GM23338 (cell line): ENCODE data around the gene FAM131A. TPM values are rescaled to one million over a fixed set of nuclear protein-coding genes. Genes with fewer than 3 reads are reported as not detected.

Experiments used
- ATAC-seq: fragments of 200-7000 bp; cut with Tn5 transposase; 3 replicates; pipeline ENCODE4 v1.9.1; 2020
- DNase-seq: peaks from one replicate; pipeline ENCODE4 v3.0.0-alpha.2; 2015; ENCODE audit warnings: low spot score
- H2AFZ ChIP-seq: fragments of 200-600 bp; sonication (generic); 2 replicates; pipeline ENCODE4 v1.8.0; 2016; ENCODE audit warnings: antibody characterized with exemption, mild to moderate bottlenecking, moderate library complexity
- H3F3A ChIP-seq: fragments of 200-600 bp; sonication (generic); replicated peaks from 2 replicates; pipeline ENCODE4 v1.8.0; 2017; ENCODE audit warnings: antibody characterized with exemption, mixed run types, low read depth
- H3K27ac ChIP-seq: fragments of 200-600 bp; sonication (generic); 2 replicates; pipeline ENCODE4 v1.6.1; 2016; ENCODE audit warnings: low read depth
- H3K27me3 ChIP-seq: fragments of 200-600 bp; sonication (generic); 2 replicates; pipeline ENCODE4 v1.8.0; 2016; ENCODE audit warnings: mild to moderate bottlenecking, mixed run types, moderate library complexity; ENCODE audit not compliant: insufficient read depth
- H3K36me3 ChIP-seq: fragments of 200-600 bp; sonication (generic); 2 replicates; pipeline ENCODE4 v1.8.0; 2016; ENCODE audit warnings: mild to moderate bottlenecking; ENCODE audit not compliant: insufficient read depth
- H3K4me1 ChIP-seq: fragments of 200-600 bp; sonication (generic); 2 replicates; pipeline ENCODE4 v1.8.0; 2016; ENCODE audit warnings: mild to moderate bottlenecking, moderate library complexity; ENCODE audit not compliant: insufficient read depth
- H3K4me2 ChIP-seq: fragments of 200-600 bp; sonication (generic); 2 replicates; pipeline ENCODE4 v1.7.1; 2017; ENCODE audit warnings: mixed run types
- H3K4me3 ChIP-seq: fragments of 200-600 bp; sonication (generic); 2 replicates; pipeline ENCODE4 v1.6.1; 2016; ENCODE audit warnings: mixed run types
- H3K79me2 ChIP-seq: fragments of 200-600 bp; sonication (generic); replicated peaks from 2 replicates; pipeline ENCODE4 v1.8.0; 2017; ENCODE audit warnings: mild to moderate bottlenecking; ENCODE audit not compliant: insufficient read depth
- H3K9me2 ChIP-seq: fragments of 200-600 bp; sonication (generic); 2 replicates; pipeline ENCODE4 v1.8.0; 2017; ENCODE audit not compliant: insufficient read depth
- H4K20me1 ChIP-seq: fragments of 200-600 bp; sonication (generic); replicated peaks from 2 replicates; pipeline ENCODE4 v1.8.0; 2017; ENCODE audit warnings: mild to moderate bottlenecking; ENCODE audit not compliant: insufficient read depth
- H3K27ac Mint-ChIP-seq: 2 replicates; pipeline ENCODE4 v1.8.0; 2020; ENCODE audit warnings: inconsistent platforms, mild to moderate bottlenecking, moderate library complexity, mixed read lengths
- H3K27me3 Mint-ChIP-seq: 3 replicates; pipeline ENCODE4 v1.8.0; 2022; ENCODE audit warnings: low read depth, mild to moderate bottlenecking, moderate library complexity, mixed read lengths, inconsistent platforms; ENCODE audit not compliant: insufficient read depth, poor library complexity
- H3K36me3 Mint-ChIP-seq: 3 replicates; pipeline ENCODE4 v1.8.0; 2021; ENCODE audit warnings: low read depth, mild to moderate bottlenecking, inconsistent platforms, moderate library complexity, mixed read lengths
- H3K4me1 Mint-ChIP-seq: 3 replicates; pipeline ENCODE4 v1.8.0; 2020; ENCODE audit warnings: mild to moderate bottlenecking, inconsistent platforms, mixed read lengths
- H3K4me3 Mint-ChIP-seq: 3 replicates; pipeline ENCODE4 v1.8.0; 2021; ENCODE audit warnings: moderate library complexity, mild to moderate bottlenecking, inconsistent platforms, mixed read lengths
- H3K9me3 Mint-ChIP-seq: 3 replicates; pipeline ENCODE4 v1.8.0; 2020; ENCODE audit warnings: moderate library complexity, mild to moderate bottlenecking, inconsistent platforms, mixed read lengths
- CREB1 ChIP-seq: fragments of 250-450 bp; sonication (Bioruptor Pico); IDR thresholded peaks from 2 replicates; pipeline ENCODE4 v1.5.0; 2020; ENCODE audit warnings: low read depth, mild to moderate bottlenecking, moderate library complexity
- EZH2 ChIP-seq: fragments of 200-600 bp; sonication (generic); IDR thresholded peaks from one replicate; pipeline ENCODE4 v1.8.0; 2017; ENCODE audit warnings: antibody characterized with exemption, mild to moderate bottlenecking, low read depth; ENCODE audit not compliant: unreplicated experiment
- EZH2phosphoT487 ChIP-seq: fragments of 200-600 bp; sonication (generic); IDR thresholded peaks from one replicate; pipeline ENCODE4 v1.8.1; 2018; ENCODE audit warnings: antibody characterized with exemption; ENCODE audit not compliant: unreplicated experiment
- NANOG ChIP-seq: IDR thresholded peaks from 2 replicates; pipeline ENCODE4 v1.6.1; 2016; ENCODE audit warnings: antibody characterized with exemption, borderline replicate concordance
- POLR2AphosphoS5 ChIP-seq: IDR thresholded peaks from 2 replicates; pipeline ENCODE4 v1.6.1; 2016; ENCODE audit warnings: antibody characterized with exemption, low read depth
- STAT1 ChIP-seq: IDR thresholded peaks from one replicate; pipeline ENCODE4 v1.6.1; 2016; ENCODE audit warnings: antibody characterized with exemption; ENCODE audit not compliant: unreplicated experiment
- ZNF114 ChIP-seq: fragments of 250-450 bp; sonication (Bioruptor Pico); IDR thresholded peaks from 2 replicates; pipeline ENCODE4 v1.5.0; 2020; ENCODE audit warnings: mild to moderate bottlenecking, moderate library complexity
- ZNF331 ChIP-seq: fragments of 250-450 bp; sonication (Bioruptor Pico); IDR thresholded peaks from 2 replicates; pipeline ENCODE4 v1.5.0; 2020; ENCODE audit warnings: low read depth, mild to moderate bottlenecking, moderate library complexity
- polyA plus RNA-seq: library from polyadenylated mRNA; unstranded; fragments of >200 nt; fragmentation: Nextera tagmentation; extraction: Ambion mirVana; gene quantifications from 2 replicates; pipeline ENCODE4 v1.2.1, GENCODE V29; 2016
- total RNA-seq: library from RNA; depleted of rRNA; stranded (reverse); fragments of >200 nt; shearing (Covaris generic); gene quantifications from 2 replicates; pipeline ENCODE4 v1.2.3, GENCODE V29; 2014
- TF ChIP-seq, protein P1 (sequence below): IDR thresholded peaks from one replicate; pipeline ENCODE4 v1.6.1; 2018; ENCODE audit warnings: antibody characterized with exemption; ENCODE audit not compliant: unreplicated experiment
- TF ChIP-seq, protein P2 (sequence below), 2 experiments: fragments of 200-600 bp in 1 of 2; sonication (generic) in 1 of 2; conservative IDR thresholded peaks; 2 replicates each; pipeline versions ENCODE4 v1.5.1 to v1.6.1; 2016 to 2017; ENCODE audit warnings: antibody characterized with exemption in 2 of 2, low read depth in 2 of 2, mild to moderate bottlenecking in 2 of 2, moderate library complexity in 1 of 2
- TF ChIP-seq, protein P3 (sequence below): IDR thresholded peaks from 2 replicates; pipeline ENCODE4 v1.6.1; 2016; ENCODE audit warnings: antibody characterized with exemption

The FAM131A gene
- total and polyA plus RNA-seq, 2 experiments from 2014 or later = 6.7 to 31.8 TPM

DNA sequence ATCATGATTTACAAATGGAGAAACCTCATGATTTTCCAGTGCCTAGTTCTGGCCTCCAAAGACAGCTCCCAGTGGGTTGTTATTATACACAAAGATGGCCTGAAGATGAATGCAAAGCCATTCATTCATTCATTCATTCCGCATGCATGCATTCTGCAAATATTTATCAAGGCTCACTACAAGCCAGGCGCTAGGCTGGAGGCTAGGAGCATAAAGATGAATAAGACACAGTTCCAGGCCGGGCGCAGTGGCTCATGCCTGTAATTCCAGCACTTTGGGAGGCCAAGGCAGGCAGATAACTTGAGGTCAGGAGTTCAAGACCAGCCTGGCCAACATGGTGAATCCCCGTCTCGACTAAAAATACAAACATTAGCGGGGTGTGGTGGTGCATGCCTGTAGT, 40.8 kb upstream of the FAM131A start:
- Histone ChIP-seq H3K79me2 (peaks cover 24% of the 10 kb centered on the region), H3K27me3 (no peaks in the 10 kb centered on the region), H3K4me1 (peaks cover 7% of the 10 kb centered on the region; the same call in 1 of the 2 replicates), H4K20me1 (peaks cover 8% of the 10 kb centered on the region), H3K4me3 (no peak overlapping the region), H3K4me2 (no peak overlapping the region), H3K9me2 (no peaks in the 10 kb centered on the region), H3K36me3 (peaks cover 12% of the 10 kb centered on the region), H3K27ac (no peak overlapping the region), H3F3A (peaks cover 2% of the 10 kb centered on the region; the same call in 1 of the 2 replicates), H2AFZ (no peak overlapping the region)
- ATAC-seq (no peak), DNase-seq (no peak)
- Mint-ChIP-seq H3K27me3 (peaks cover 13% of the 10 kb centered on the region), H3K4me1 (peaks cover 10% of the 10 kb centered on the region), H3K27ac (no peak overlapping the region), H3K9me3 (no peaks in the 10 kb centered on the region), H3K36me3 (peaks cover 23% of the 10 kb centered on the region), H3K4me3 (no peak overlapping the region)
- TF ChIP-seq ZNF331 (CRISPR knock-in tag) = no peak
- no peak for TF ChIP-seq EZH2
- TF ChIP-seq, protein P1, sequence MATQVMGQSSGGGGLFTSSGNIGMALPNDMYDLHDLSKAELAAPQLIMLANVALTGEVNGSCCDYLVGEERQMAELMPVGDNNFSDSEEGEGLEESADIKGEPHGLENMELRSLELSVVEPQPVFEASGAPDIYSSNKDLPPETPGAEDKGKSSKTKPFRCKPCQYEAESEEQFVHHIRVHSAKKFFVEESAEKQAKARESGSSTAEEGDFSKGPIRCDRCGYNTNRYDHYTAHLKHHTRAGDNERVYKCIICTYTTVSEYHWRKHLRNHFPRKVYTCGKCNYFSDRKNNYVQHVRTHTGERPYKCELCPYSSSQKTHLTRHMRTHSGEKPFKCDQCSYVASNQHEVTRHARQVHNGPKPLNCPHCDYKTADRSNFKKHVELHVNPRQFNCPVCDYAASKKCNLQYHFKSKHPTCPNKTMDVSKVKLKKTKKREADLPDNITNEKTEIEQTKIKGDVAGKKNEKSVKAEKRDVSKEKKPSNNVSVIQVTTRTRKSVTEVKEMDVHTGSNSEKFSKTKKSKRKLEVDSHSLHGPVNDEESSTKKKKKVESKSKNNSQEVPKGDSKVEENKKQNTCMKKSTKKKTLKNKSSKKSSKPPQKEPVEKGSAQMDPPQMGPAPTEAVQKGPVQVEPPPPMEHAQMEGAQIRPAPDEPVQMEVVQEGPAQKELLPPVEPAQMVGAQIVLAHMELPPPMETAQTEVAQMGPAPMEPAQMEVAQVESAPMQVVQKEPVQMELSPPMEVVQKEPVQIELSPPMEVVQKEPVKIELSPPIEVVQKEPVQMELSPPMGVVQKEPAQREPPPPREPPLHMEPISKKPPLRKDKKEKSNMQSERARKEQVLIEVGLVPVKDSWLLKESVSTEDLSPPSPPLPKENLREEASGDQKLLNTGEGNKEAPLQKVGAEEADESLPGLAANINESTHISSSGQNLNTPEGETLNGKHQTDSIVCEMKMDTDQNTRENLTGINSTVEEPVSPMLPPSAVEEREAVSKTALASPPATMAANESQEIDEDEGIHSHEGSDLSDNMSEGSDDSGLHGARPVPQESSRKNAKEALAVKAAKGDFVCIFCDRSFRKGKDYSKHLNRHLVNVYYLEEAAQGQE = no peak
- TF ChIP-seq EZH2phosphoT487 = no peak

DNA sequence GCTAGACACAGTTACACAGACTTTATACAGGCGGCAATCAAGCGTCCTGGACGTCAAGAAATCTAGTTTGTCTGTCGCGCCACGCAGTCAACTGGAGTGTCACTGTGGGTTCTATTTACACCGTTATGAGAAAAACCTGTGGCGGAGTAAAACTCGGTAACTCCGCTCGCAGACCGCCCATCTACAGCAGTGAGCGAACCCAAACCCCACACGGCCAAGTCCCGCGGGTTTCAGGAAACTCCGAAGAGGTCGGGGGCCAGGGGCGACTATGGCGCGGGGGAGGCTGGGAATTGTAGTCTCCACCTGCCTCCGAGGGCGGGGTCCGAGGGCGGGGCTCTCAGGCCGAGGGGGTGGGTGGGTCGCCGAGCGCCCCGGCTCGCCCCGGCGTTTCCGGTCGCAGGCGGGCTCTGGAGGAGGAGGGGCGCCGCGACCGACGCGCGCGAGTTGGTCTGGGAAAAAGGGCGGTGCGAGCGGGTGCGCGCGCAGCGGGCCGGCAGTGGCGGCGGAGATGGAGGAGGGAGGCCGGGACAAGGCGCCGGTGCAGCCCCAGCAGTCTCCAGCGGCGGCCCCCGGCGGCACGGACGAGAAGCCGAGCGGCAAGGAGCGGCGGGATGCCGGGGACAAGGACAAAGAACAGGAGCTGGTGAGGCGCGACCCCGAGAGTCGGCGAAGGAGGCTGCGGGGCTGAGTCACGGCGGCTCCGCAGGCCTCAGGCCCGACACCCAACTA, 38.5 kb upstream of the FAM131A start, which contains the start of gene PSMD2:
TSS of gene PSMD2 (plus strand) at position 483 of the 729 bp plus-strand sequence. CDS start at position 509, 26 bp downstream.
- Mint-ChIP-seq H3K4me3 (peak within 1 kb of the TSS; percentile 99), H3K9me3 (no peaks in the 10 kb centered on the region), H3K27ac (peak within 1 kb of the TSS; percentile 95), H3K4me1 (peaks cover 10% of the 10 kb centered on the region), H3K36me3 (peaks cover 46% of the 10 kb centered on the region), H3K27me3 (peaks cover 8% of the 10 kb centered on the region)
- no peaks in the 10 kb centered on the region for H3K9me2 ChIP-seq
- no peaks in the 10 kb centered on the region for H3K27me3 ChIP-seq
- H3K79me2 ChIP-seq = peaks cover 34% of the 10 kb centered on the region
- peak within 1 kb of the TSS; percentile 92 for H3K27ac ChIP-seq
- H3F3A ChIP-seq = peaks cover 11% of the 10 kb centered on the region; the same call in 1 of the 2 replicates
- H4K20me1 ChIP-seq = peaks cover 18% of the 10 kb centered on the region
- H3K36me3 ChIP-seq = peaks cover 32% of the 10 kb centered on the region
- peak within 1 kb of the TSS; percentile 97 for H2AFZ ChIP-seq
- H3K4me1 ChIP-seq = peaks cover 7% of the 10 kb centered on the region; the same call in 1 of the 2 replicates
- ATAC-seq (peak; percentile 98), DNase-seq (peak; percentile 99)
- peak within 1 kb of the TSS; percentile 98 for H3K4me3 ChIP-seq
- peak within 1 kb of the TSS; percentile 99 for H3K4me2 ChIP-seq
- TF ChIP-seq NANOG (no peak), CREB1 (CRISPR knock-in tag) (peak; percentile 12; the same call in 1 of the 2 replicates), EZH2 (no peak), ZNF114 (CRISPR knock-in tag) (no peak), STAT1 (no peak), POLR2AphosphoS5 (peak; percentile 90)
- TF ChIP-seq, protein P1 = no peak
- TF ChIP-seq, protein P2, sequence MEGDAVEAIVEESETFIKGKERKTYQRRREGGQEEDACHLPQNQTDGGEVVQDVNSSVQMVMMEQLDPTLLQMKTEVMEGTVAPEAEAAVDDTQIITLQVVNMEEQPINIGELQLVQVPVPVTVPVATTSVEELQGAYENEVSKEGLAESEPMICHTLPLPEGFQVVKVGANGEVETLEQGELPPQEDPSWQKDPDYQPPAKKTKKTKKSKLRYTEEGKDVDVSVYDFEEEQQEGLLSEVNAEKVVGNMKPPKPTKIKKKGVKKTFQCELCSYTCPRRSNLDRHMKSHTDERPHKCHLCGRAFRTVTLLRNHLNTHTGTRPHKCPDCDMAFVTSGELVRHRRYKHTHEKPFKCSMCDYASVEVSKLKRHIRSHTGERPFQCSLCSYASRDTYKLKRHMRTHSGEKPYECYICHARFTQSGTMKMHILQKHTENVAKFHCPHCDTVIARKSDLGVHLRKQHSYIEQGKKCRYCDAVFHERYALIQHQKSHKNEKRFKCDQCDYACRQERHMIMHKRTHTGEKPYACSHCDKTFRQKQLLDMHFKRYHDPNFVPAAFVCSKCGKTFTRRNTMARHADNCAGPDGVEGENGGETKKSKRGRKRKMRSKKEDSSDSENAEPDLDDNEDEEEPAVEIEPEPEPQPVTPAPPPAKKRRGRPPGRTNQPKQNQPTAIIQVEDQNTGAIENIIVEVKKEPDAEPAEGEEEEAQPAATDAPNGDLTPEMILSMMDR (conservative IDR thresholded peaks at IDR 0.05; ENCODE audit: low read depth in 2 of 2) = no peak
- TF ChIP-seq, protein P3, sequence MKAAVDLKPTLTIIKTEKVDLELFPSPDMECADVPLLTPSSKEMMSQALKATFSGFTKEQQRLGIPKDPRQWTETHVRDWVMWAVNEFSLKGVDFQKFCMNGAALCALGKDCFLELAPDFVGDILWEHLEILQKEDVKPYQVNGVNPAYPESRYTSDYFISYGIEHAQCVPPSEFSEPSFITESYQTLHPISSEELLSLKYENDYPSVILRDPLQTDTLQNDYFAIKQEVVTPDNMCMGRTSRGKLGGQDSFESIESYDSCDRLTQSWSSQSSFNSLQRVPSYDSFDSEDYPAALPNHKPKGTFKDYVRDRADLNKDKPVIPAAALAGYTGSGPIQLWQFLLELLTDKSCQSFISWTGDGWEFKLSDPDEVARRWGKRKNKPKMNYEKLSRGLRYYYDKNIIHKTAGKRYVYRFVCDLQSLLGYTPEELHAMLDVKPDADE = peak; percentile 90
